GM19438 (cell line): ENCODE measurements around the gene PLCG1.
A peak's percentile ranks its signal among the peaks of the same experiment; 100 is the strongest.

Source experiments
- ATAC-seq: cut with Tn5 transposase; IDR thresholded peaks from one replicate; pipeline ENCODE4 v1.9.1; 2021; ENCODE audit warnings: low read depth; ENCODE audit not compliant: unreplicated experiment

PLCG1 gene

GRCh38 chr20:41165001-41165882 lies 27.9 kb downstream of the PLCG1 start:
- no peak for ATAC-seq

GRCh38 chr20:41166201-41167117 lies 29.1 kb downstream of the PLCG1 start:
- no peak for ATAC-seq

- ATAC-seq: no peak
Observed at GRCh38 chr20:41167118-41167470, 29.8 kb downstream of the PLCG1 start.

GRCh38 chr20:41167481-41168253 lies 30.3 kb downstream of the PLCG1 start:
- ATAC-seq: peak; percentile 66

- no peak for ATAC-seq
Observed at GRCh38 chr20:41168281-41169161, 31.2 kb downstream of the PLCG1 start.

- ATAC-seq: no peak
Observed at GRCh38 chr20:41169162-41169690, 31.9 kb downstream of the PLCG1 start.

GRCh38 chr20:41169791-41170351 lies 32.5 kb downstream of the PLCG1 start:
- no peak for ATAC-seq

GRCh38 chr20:41170386-41171105 lies 33.2 kb downstream of the PLCG1 start:
- ATAC-seq: no peak

GRCh38 chr20:41171736-41172295 lies 34.5 kb downstream of the PLCG1 start:
- ATAC-seq: no peak

GRCh38 chr20:41172296-41173140 lies 35.2 kb downstream of the PLCG1 start:
- ATAC-seq: peak; percentile 28

GRCh38 chr20:41173161-41173721 lies 35.9 kb downstream of the PLCG1 start:
- peak; percentile 77 for ATAC-seq

- no peak for ATAC-seq
Observed at GRCh38 chr20:41173791-41174341, 36.5 kb downstream of the PLCG1 start.

- no peak for ATAC-seq
Observed at GRCh38 chr20:41174373-41174772, 37.0 kb downstream of the PLCG1 start.

- ATAC-seq: no peak
Observed at GRCh38 chr20:41174782-41175181, 37.4 kb downstream of the PLCG1 start.

GRCh38 chr20:41175201-41175651 lies 37.9 kb downstream of the PLCG1 start:
- no peak for ATAC-seq

GRCh38 chr20:41175727-41176330 lies 38.5 kb downstream of the PLCG1 start:
- no peak for ATAC-seq
